Peyer's patch (tissue), 4 donors: ENCODE measurements around the gene SLC2A9.

Source experiments
- CTCF ChIP-seq, 6 experiments: fragments of 450-650 bp in 4 of 6; fragments of 200-600 bp in 2 of 6; sonication (generic) in 1 of 6; IDR thresholded peaks; one replicate each; pipeline ENCODE4 v1.5.1; 2017 to 2019; ENCODE audit warnings: antibody characterized with exemption in 6 of 6, mild to moderate bottlenecking in 3 of 6, moderate library complexity in 1 of 6
- POLR2A ChIP-seq, 2 donors: fragments of 450-650 bp; IDR thresholded peaks; one replicate each; pipeline ENCODE4 v1.5.1; 2017; ENCODE audit warnings: antibody characterized with exemption in 2 of 2, mild to moderate bottlenecking in 2 of 2, moderate library complexity in 2 of 2

GRCh38 chr4:9893329-9894108 lies 127.8 kb downstream of the SLC2A9 start:
- TF ChIP-seq POLR2A (IDR thresholded peaks at IDR 0.05), result no peak
- TF ChIP-seq CTCF (IDR thresholded peaks at IDR 0.05), result no peak
